Measurements from ENCODE around the gene ELOVL2.
A peak's percentile ranks its signal among the peaks of the same experiment; 100 is the strongest.
"Not testable (repeated sequence)": the region's sequence is repeated elsewhere in the genome, so short reads cannot be mapped to it uniquely, and the experiment has no call there.

Gene ELOVL2, protein sequence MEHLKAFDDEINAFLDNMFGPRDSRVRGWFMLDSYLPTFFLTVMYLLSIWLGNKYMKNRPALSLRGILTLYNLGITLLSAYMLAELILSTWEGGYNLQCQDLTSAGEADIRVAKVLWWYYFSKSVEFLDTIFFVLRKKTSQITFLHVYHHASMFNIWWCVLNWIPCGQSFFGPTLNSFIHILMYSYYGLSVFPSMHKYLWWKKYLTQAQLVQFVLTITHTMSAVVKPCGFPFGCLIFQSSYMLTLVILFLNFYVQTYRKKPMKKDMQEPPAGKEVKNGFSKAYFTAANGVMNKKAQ

DNA sequence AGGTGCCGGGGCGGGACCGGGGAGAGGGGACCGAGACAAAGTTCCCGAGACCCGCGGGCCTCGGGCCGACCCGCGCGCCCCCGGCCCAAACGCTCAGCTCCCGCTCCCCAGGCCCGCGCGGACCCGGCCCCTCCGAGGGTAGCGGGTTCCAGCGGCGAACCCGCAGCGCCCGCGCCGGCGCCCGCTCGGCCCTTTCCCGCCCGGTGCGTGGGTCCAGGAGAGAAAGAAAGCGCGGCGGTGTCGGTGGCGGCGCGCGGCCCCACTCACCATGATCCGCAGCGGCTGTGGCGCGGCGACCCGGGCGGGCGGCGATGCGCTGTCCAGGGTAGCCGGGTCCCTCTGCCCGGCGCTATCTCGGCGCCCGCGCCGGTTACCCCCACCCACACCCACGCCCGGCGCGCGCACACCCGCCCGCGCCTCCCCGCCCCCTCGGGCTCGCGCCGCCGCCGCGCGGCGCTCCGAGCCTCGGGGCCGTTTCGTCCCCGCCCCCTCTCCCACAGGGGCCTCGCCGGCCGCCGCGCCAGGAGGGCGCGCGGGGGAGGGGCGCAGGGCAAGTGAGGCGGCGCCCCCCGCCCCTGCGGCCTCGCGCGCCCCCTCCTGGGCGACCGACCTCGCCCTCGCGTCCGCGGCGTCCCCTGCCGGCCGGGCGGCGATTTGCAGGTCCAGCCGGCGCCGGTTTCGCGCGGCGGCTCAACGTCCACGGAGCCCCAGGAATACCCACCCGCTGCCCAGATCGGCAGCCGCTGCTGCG lies at the start of gene ELOVL2:
TSS of gene ELOVL2 (minus strand) at position 345 of the 751 bp plus-strand sequence. CDS start at position 270, 75 bp downstream.
- peak; percentile 16 for DNase-seq

DNA sequence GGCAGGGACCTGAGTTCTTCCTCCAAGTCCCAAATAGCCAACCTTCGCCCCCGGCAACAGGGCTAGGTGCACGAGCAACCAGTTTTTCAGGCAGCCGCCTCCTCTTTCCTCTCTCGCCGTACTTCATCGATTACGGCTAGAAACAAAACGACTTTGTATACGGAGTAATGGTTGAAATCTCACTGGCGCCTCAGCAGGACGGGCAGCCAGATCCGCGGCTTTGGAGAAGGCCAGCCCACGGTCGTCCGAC lies 49.2 kb upstream of the ELOVL2 start:
- no peak for DNase-seq

DNA sequence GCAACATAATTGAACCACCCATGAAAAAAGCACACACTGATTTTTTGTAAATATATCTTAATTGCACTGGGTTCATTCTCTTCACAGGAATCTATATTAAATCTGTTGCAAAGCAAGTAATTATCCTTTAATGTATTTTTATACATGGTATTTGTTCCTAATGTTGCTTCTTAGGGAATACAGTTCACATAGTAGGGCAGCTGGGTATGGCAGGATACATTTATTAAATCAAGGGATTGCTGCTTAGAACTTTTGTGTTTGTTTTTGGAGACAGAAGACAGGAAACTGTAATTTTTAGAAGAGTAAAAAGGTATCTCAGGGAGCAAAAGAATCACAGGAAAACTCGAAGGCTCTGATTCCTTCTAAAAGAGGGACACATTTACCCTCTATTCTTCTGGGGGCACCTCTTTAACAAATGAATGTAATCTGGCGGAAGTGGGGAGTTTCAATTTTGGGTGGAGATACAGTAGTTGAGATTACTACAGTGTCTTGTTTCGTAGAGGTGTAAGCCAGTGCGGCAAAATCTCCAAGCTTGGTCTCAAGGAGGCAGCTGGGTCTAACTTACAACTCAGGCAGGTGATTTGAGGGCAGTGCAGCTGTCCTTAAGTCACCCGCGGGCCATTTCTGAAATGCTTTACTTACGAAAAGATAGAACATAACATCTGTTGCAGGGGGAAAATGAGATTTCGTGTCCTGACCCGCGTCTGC lies 48.7 kb upstream of the ELOVL2 start:
- DNase-seq: no peak

DNA sequence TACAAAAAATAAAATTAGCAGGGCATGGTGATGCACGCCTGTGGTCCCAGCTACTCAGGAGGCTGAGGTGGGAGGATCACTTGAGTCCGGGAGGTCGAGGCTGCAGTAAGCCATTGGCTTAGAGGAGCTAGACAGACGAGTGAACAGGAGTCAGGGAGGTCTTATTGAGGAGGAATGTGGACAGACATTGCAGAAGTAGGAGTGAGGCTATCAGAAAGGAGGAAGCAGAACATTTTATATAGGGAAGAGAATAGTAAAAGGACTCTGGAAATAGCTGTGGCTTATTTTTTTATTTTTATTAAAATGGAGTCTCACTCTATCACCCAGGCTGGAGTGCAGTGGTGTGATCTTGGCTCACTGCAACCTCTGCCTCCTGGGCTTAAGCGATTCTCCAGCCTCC lies 47.0 kb upstream of the ELOVL2 start:
- not testable (repeated sequence) for DNase-seq

DNA sequence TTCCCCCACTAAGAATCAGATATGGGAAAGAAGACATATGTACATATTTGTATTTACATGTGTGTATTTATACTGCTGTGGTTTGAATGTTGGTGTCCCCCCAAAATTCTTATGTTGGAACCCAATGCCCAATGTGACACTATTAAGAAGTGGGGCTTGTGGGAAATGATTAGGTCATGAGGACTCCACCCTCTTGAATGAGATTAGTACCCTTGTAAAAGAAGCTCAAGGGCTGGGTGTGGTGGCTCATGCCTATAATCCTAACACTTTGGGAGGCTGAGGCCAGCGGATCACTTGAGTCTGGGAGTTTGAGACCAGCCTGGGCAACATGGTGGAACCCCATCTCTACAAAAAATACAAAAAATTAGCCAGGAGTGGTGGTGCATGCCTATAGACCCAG lies 45.6 kb upstream of the ELOVL2 start:
- no peak for DNase-seq

DNA sequence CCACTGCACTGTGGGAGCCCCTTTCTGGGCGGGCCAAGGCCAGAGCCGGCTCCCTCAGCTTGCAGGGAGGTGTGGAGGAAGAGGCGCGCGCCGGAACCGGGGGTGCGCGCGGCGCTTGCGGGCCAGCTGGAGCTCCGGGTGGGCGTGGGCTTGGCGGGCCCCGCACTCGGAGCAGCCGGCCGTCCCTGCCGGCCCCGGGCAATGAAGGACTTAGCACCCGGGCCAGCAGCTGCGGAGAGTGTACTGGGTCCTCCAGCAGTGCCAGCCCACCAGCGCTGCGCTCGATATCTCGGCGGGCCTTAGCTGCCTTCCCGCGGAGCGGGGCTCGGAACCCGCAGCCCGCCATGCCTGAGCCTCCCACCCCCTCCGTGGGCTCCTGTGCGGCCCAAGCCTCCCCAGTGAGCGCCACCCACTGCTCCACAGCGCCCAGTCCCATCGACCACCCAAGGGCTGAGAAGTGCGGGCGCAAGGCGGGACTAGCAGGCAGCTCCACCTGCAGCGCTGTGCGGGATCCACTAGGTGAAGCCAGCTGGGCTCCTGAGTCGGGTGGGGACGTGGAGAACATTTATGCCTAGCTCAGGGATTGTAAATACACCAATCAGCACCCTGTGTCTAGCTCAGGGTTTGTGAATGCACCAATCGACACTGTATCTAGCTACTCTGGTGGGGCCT lies 43.2 kb upstream of the ELOVL2 start:
- not testable (repeated sequence) for DNase-seq

DNA sequence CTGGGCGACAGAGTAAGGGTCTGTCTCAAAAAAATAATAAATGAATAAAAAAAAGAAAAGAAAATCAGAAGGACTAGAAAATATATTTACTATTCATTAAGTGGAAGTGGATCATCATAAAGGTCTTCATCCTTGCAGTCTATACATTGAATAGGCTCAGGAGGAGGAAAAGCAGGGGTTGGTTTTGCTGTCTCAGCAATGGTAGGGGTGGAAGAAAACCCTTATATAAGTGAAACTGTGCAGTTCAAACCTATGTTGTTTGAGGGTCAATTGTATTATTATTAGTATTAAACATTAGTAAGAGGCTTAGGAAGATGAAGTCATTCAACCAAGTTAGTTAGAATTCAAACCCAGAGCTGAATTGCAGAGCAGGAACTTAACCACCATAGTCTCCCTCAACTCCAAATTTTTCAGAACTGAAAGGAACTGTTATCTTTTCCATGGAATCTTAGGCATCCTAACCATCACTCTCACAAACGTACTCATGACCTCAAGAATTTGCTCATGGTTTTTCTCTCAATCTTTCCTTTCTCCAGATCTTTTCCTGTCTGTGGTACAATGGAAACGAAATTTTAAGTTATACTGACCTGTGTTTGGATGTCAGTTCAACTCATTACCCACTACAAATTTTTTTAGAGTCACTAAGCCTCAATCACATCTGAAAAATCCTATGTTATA lies 41.8 kb upstream of the ELOVL2 start:
- DNase-seq: no peak

DNA sequence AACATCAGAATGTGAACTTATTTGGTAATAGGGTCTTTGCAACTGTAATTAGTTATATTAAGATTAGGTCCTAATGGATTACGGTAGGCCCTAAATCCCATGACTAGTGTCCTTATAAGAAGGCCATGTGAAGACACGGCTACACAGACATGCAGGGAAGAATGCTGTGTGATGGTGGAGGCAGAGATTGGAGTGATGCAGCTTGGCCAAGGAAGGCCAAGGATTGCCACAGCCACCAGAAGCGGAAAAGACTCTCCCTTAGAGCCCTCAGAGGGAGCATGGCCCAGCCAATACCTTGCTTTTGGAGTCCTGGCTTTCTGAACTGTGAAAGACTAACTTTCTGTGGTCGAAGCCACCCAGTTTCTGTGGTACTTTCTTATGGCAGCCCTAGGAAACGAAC lies 39.9 kb upstream of the ELOVL2 start:
- no peak for DNase-seq

DNA sequence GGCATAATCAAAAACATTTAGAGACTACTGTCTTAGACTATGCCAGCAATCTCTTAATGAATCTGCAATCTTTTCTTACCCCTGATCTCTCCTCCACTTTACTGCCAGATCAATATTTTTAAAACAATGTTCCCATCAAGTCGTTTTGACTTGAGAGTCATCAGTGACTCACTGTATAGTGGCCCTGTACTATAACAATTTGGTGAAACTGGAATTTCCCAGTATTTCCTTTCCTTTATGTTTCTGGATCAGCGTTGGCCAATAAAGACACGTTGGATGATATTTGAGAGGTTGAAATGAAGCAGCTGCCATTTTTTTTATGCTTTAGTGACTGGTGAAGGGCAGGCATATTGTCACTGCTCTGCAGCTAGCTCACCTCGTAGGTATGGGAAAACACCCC lies 39.4 kb upstream of the ELOVL2 start:
- DNase-seq: no peak

DNA sequence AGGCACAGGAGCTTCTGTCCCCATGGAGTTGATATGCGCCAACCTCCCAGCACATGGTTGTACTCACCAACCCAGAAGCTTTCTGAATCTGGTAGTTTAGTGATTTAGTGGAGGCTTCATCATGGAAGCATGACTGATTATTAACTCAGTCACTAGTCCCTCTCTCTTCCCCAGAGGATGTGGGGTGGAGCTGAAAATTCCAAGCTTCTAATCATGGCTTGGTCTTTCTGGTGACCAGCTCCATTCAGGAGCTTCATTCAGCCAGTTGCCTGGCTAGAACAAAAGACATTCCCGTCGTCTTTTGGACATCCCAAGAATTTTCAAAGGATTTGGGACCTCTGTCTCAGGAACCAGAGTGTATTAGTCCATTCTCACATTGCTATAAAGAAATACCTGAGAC lies 36.2 kb upstream of the ELOVL2 start:
- no peak for DNase-seq

DNA sequence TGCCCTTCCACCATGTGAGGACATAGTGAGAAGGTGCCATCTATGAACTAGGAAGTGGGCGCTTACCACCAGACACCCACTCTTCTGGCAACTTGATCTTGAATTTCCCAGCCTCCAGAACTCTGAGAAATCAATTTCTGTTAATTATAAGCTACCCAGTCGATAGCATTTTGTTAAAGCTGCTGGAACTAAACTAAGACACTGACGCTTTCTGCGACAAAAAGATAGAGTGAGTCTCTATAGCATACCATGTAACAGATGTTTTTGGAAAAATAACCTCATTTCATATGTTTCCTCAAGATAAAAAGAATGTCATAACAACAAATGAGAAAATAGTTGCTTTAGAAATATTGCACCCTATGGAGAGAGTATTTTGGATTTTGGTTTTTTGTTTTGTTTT lies 34.2 kb upstream of the ELOVL2 start:
- DNase-seq: no peak

DNA sequence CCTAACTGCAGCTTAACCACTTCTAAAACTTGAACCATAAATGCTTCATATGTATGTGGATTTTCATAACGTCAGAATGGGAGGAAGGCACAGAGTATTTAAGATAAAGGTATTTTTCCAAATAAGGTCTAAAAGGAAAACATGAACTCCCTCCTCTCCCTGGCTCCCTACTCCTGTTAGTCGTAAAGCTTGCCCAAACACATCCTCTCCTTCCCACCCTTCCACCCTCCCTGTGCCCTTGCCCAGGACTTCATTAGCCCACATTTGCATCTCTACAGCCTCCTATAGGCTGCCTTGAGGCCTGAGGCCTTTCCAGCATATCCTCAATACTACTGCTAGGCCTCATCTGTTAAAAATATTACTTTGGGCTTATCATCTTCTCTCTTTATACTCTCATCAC lies 32.4 kb upstream of the ELOVL2 start:
- no peak for DNase-seq

DNA sequence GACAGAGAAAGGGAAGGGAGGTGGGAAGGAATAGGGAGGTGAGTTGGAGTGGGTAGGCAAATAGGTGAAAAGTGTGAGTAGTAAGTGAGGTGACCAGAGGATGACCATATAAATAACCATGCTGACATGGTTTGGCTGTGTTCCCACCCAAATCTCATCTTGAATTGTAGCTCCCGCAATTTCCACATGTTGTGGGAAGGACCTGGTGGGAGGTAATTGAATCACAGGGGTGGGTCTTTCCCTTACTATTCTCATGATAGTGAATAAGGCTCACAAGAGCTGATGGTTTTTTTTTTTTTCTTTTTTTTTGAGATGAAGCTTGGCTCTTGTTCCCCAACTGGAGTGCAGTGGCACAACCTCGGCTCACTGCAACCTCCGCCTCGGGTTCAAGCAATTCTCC lies 28.0 kb upstream of the ELOVL2 start:
- DNase-seq: no peak

DNA sequence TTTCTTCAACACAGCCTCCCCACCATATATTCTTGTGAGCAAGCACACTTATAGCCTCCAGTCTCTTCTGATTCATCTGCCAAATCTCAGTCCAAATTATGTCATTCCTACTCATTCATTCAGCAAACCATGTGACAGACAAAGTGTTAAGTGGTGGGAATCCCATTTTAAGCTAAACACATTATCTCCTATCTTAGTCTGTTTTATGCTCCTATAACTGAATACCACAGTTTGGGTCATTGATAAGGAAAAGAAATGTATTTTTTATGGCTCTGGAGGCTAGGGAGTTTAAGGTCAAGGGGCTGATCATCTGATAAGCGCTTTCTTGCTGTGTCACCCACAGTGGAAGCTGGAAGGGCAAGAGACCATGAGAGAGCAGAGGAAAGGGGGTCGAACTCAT lies 25.7 kb upstream of the ELOVL2 start:
- no peak for DNase-seq

DNA sequence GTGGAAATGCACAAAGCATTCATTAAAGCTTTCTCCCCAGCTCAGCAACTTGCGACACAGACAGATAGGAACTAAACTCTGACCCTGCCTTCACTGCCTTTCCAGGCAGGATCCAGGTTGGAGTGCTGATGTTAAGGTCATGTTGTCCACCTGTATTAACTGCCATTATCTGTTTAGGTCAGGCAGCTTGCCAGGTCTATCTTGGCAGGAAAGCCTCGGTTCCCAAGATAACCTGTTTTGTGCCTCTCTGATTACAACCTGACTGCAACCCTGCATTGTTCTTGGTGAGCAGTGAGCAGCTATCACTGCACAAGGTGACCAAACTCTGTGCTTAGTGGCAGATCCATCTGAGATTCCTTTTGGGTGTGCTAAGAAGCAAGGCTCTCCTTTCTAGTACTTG lies 23.2 kb upstream of the ELOVL2 start:
- no peak for DNase-seq

DNA sequence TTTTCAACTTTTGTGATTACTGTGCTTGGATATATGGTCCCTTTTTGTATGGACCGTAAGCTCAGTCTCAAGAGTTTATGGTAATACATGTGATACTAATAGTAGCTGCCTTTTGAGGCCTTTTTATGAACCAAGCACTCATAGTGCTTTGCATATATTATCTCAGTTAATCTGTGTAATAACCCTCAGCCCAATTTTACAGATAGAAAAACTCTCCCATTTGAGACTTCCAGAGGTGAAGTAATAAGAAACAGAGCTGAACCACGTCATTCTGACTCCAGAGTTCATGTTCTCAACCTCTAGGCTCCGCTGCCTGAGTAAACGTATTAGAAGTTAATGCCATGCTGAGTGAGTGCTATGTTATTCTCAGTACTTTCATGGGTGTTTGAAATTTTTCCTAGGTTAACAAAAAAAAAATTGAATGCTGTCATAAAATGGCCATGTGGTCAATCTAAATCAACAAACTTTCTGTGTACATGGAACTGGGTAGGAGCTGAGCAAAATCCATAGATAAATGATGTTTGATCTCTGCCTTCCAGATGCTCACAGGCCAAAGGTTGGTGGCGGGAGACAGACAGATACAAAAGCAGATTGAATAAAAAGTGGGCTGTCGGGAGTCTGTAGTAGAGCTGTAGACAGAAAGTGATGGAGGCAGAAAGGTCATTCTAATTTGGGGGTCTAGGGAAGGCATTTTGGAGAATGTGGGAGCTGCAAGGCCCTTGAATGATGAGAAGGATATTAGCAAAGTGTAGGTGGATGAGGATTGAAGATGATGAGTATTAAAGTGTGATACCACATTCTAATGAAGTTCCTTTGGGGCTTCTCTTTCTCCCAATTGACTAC lies 22.6 kb upstream of the ELOVL2 start:
- no peak for DNase-seq

DNA sequence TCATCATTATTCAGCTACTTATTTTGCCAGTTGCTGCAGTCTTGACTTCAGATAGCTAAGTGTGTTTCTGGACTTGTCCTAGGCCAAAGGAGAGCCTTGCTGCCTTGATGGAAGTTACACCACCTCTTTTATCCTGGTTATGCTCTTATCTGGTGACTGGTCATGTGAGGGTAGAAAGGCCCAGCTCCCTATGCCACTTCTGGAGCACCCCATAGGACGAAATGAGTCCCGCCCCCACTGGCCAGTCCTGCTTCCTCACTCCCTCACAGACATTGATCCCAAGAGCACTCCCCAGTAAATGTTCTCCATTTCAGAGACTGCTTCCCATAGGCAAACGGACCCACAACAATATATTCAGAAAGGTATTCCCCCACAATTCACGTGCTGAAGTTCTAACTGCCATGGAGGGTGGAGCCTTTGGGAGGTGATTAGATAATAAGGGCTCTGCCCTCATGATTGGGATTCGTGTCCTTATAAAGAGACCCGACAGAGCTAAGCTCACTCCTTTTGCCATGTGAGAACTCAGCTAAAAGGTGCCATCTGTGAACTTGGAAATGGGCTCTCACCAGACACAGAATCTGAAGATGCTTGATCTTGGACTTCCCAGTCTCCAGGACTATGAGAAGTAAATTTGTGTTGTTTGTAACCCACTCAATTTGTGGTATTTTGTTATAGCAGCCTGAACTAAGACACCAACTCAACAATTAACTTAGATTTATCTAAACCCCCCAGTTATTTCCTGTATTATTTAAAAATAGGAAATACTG lies 21.5 kb upstream of the ELOVL2 start:
- DNase-seq: no peak

DNA sequence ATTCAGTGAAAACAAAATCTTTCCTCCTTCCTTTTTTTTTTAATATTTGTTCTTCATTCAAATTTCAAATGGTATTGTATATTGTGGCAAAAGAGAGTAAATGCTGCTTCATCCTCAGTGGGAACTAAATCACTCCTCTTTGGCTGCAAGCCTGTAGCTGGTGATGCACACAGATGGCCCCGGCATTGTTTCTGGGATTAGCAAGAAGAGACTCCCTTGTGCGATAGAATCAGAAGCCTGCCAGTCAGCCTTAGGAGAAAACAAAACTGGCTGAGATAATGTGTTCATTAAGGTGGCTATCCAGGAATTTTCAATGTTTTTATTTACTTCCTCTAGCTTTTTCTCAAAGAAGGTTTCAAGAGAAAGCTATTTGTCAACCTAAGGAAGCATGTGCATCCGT lies 20.7 kb upstream of the ELOVL2 start:
- DNase-seq: no peak

DNA sequence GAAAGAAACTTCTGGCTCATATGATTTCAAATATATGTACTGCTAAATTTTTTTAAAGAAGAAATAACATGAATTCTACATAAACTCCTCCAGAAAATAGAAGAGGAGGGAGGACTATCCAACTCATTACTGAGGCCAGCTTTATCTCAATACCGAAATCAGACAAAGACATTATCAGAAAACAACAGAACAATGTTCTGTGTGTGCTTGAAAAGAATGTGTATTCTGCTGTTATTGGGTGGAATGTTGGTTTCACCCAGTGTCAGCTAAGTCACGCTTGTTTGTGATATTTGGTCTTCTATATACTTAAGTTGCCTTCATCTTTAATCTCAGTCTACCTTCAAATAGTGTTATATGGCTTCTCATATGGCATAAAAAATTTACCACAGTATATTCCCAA lies 18.6 kb upstream of the ELOVL2 start:
- DNase-seq: no peak

DNA sequence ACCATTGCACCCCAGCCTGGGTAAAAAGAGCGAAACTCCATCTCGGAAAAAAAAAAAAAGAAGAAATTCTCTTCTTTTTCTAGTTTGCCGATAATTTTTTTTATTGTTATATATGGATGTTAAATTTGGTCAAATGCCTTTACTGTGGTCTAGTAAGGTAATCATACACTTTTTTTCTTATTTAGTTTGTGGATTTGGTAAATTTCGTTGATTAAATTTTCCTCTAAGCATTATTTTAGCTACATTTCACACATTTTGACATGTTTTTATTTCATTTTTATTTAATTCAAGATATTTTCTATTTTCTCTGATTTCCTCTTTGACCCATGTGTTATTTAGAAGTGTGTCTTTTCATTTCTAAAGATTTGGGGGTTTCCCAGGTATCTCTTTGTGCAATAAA lies 18.0 kb upstream of the ELOVL2 start:
- no peak for DNase-seq

DNA sequence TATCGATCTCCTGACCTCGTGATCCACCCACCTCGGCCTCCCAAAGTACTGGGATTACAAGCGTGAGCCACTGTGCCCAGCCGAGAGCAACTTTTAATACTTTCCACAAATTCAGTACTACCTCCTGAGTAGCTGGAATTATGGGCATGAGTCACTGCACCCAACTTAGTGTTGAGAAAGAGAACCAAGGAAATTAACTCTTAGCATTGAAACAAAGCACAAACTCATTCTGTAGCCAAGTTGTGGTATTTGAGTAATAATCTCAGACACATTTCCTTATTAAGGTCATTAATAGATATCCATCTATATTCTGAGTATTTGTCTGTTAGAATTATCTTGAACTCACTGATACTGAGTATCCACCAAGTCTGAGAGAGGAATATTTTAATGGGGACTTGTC lies 14.3 kb upstream of the ELOVL2 start:
- no peak for DNase-seq
